ENCODE data around the gene CADPS. TPM values are rescaled to one million over a fixed set of nuclear protein-coding genes. Genes with fewer than 3 reads are reported as not detected.

Gene CADPS
- total and polyA plus RNA-seq, 2 of the 4 experiments (the other 2 are of a cell fraction): not detected

- H2BK5ac ChIP-seq (ENCODE audit: low read depth, low read length, poor library complexity, severe bottlenecking): no peak overlapping the region
- no peak overlapping the region for H2BK20ac ChIP-seq (ENCODE audit: low read depth, low read length)
- no peak for TF ChIP-seq ELK1 (IDR thresholded peaks at IDR 0.05; ENCODE audit: borderline replicate concordance, low read depth, low read length)
- no peak for TF ChIP-seq CTCF (conservative IDR thresholded peaks at IDR 0.05; ENCODE audit: low read depth, low read length)
- TF ChIP-seq BHLHE40 (IDR thresholded peaks at IDR 0.05; ENCODE audit: low read depth, low read length): no peak
- TF ChIP-seq MAZ (IDR thresholded peaks at IDR 0.05; ENCODE audit: borderline replicate concordance, low read depth, low read length): no peak
- TF ChIP-seq CEBPB (IDR thresholded peaks at IDR 0.05; ENCODE audit: low read depth, low read length): no peak
- TF ChIP-seq RCOR1 (IDR thresholded peaks at IDR 0.05; ENCODE audit: insufficient replicate concordance, low read length): no peak
- TF ChIP-seq CHD1 (IDR thresholded peaks at IDR 0.05; ENCODE audit: low read depth, low read length): no peak
- no peak for TF ChIP-seq POLR2A (IDR thresholded peaks at IDR 0.05; ENCODE audit: low read depth, low read length)
- no peak for TF ChIP-seq USF2 (IDR thresholded peaks at IDR 0.05; ENCODE audit: low read depth, low read length)
- TF ChIP-seq RFX5 (IDR thresholded peaks at IDR 0.05; ENCODE audit: low read depth, low read length): no peak
- TF ChIP-seq FOS (IDR thresholded peaks at IDR 0.05; ENCODE audit: low read depth, low read length): no peak
- no peak for TF ChIP-seq MAFK (IDR thresholded peaks at IDR 0.05; ENCODE audit: low read depth, low read length)
- no peak for TF ChIP-seq NFE2L2 (IDR thresholded peaks at IDR 0.05; ENCODE audit: low read depth, low read length)
- no peak for TF ChIP-seq RAD21 (IDR thresholded peaks at IDR 0.05; ENCODE audit: low read length)
- TF ChIP-seq MXI1 (IDR thresholded peaks at IDR 0.05; ENCODE audit: borderline replicate concordance, low read depth, low read length): no peak
- TF ChIP-seq SMC3 (IDR thresholded peaks at IDR 0.05; ENCODE audit: low read depth, low read length): no peak
- peaks cover 6% of the 10 kb centered on the region for H3K9me3 ChIP-seq (ENCODE audit: control insufficient read depth, insufficient read depth, low read length)
- H2AFZ ChIP-seq (replicated peaks; ENCODE audit: low read length, poor library complexity): no peak overlapping the region
- H4K8ac ChIP-seq (ENCODE audit: low read depth in 2 of 2, low read length in 2 of 2): no peak overlapping the region
- H3K4ac ChIP-seq (ENCODE audit: low read depth, low read length): no peak overlapping the region
- H4K20me1 ChIP-seq (ENCODE audit: insufficient read depth, low read length): no peaks in the 10 kb centered on the region
- H3K4me1 ChIP-seq (ENCODE audit: control insufficient read depth, insufficient read depth, low read length): no peaks in the 10 kb centered on the region
- ATAC-seq (ENCODE audit: low read depth) (no peak), DNase-seq (no peak)
- BruUV-seq (replicated peaks): no TSS peak
- no peak overlapping the region for H3K4me3 ChIP-seq (ENCODE audit: insufficient read depth, low read depth, low read length)
- H3K79me1 ChIP-seq (ENCODE audit: low read depth in 1 of 2, low read length in 2 of 2): no peaks in the 10 kb centered on the region
- WGBS, 2 experiments (ENCODE audit: extremely low coverage in 2 of 2, insufficient read length in 1 of 2): 7% methylated on average over 3 of the region's 21 CpGs; no CpG with 5 or more reads in 1 of the 2 experiments
- H2BK120ac ChIP-seq (ENCODE audit: low read depth, low read length): no peak overlapping the region
- H3K9ac ChIP-seq (ENCODE audit: low read depth, low read length): no peak overlapping the region
- no peak overlapping the region for H2AK5ac ChIP-seq (ENCODE audit: low read depth, low read length)
- no peak overlapping the region for H3K18ac ChIP-seq (ENCODE audit: low read depth, low read length)
- ChIA-PET POLR2A (ENCODE audit: unreplicated experiment) (no interaction called here), CTCF (no interaction called here)
- H3K9me1 ChIP-seq (ENCODE audit: insufficient read depth, low read length): no peaks in the 10 kb centered on the region
- H3K56ac ChIP-seq (ENCODE audit: extremely low read depth, insufficient read depth, low read length): no peak overlapping the region
- dilution Hi-C loops (cut with HindIII; ENCODE audit: low sequenced_read_pairs, unreplicated experiment) (no loop called here), intact Hi-C loops (cut with micrococcal nuclease) (no loop called here), in situ Hi-C loops (cut with MboI; ENCODE audit: low sequenced_read_pairs) (no loop called here)
- no peaks in the 10 kb centered on the region for H3K36me3 ChIP-seq (ENCODE audit: control insufficient read depth, insufficient read depth, low read length)
- H2AK9ac ChIP-seq (replicated peaks; ENCODE audit: low read depth, low read length, poor library complexity): no peak overlapping the region
- H3K4me2 ChIP-seq (ENCODE audit: low read depth, low read length): no peak overlapping the region
- no peak overlapping the region for H2BK15ac ChIP-seq (ENCODE audit: low read depth, low read length)
- no peak overlapping the region for H3K27ac ChIP-seq (ENCODE audit: insufficient read depth, low read length)
- H3K14ac ChIP-seq (replicated peaks; ENCODE audit: low read depth, low read length): no peak overlapping the region
- H4K91ac ChIP-seq (ENCODE audit: insufficient read depth, low read depth, low read length): no peak overlapping the region
- no peak overlapping the region for H3K23ac ChIP-seq (ENCODE audit: low read depth, low read length)
- peaks cover 68% of the 10 kb centered on the region for H3K27me3 ChIP-seq (ENCODE audit: control insufficient read depth, insufficient read depth, low read length)
- no peak overlapping the region for H4K5ac ChIP-seq (ENCODE audit: low read depth, low read length)
Measured at GRCh38 chr3:62379321-62379798, 495.9 kb downstream of the CADPS start.
